Stomach (tissue), 4 donors: ENCODE data around the gene SYNPR.

Experiments used
- CTCF ChIP-seq, 7 experiments: fragments of 450-650 bp in 4 of 7; fragments of 200-600 bp in 3 of 7; sonication (generic) in 3 of 7; IDR thresholded peaks; one replicate each; pipeline ENCODE4 v1.5.1; 2016 to 2019; ENCODE audit warnings: antibody characterized with exemption in 7 of 7, control low read depth in 2 of 7, mild to moderate bottlenecking in 1 of 7
- EP300 ChIP-seq: sonication (generic); formaldehyde crosslinking; IDR thresholded peaks from one replicate; pipeline ENCODE4 v1.6.1; 2017; ENCODE audit warnings: antibody characterized with exemption
- POLR2A ChIP-seq, 4 donors: fragments of 450-650 bp; IDR thresholded peaks; one replicate each; pipeline ENCODE4 v1.6.1; 2016; ENCODE audit warnings: antibody characterized with exemption in 4 of 4, control low read depth in 2 of 4, mild to moderate bottlenecking in 1 of 4, moderate library complexity in 1 of 4
- POLR2AphosphoS5 ChIP-seq, 3 donors: sonication (generic); formaldehyde crosslinking; IDR thresholded peaks; one replicate each; pipeline ENCODE4 v1.6.1; 2016; ENCODE audit warnings: antibody characterized with exemption in 3 of 3

GRCh38 chr3:63294332-63294731 lies 16.2 kb downstream of the SYNPR start:
- TF ChIP-seq CTCF (IDR thresholded peaks at IDR 0.05), result no peak
- no peak for TF ChIP-seq POLR2A (IDR thresholded peaks at IDR 0.05)
- TF ChIP-seq POLR2AphosphoS5 (IDR thresholded peaks at IDR 0.05), result no peak
- TF ChIP-seq EP300, result no peak
